ENCODE data around the gene NDUFB7. TPM values are rescaled to one million over a fixed set of nuclear protein-coding genes. Genes with fewer than 3 reads are reported as not detected.

NDUFB7 gene
- polyA plus RNA-seq, 1 experiment, result 97.3 TPM

- POLR2A ChIA-PET, result interaction anchor here (0.6 kb wide), 1 partner anchor 30 kb away, joined by 3 read pairs; no protein-coding TSS in a partner anchor
- Histone ChIP-seq H3K9me3 (ENCODE audit: control insufficient read depth, insufficient read depth, low read length) (no peaks in the 10 kb centered on the region; the same call in 1 of the 2 replicates), H3K4me3 (ENCODE audit: low read depth, low read length) (no peak overlapping the region), H3K27ac (ENCODE audit: low read depth, low read length) (no peak overlapping the region), H3K27me3 (ENCODE audit: control insufficient read depth, insufficient read depth, low read length) (no peaks in the 10 kb centered on the region)
- DNase-seq (ENCODE audit: low read depth, low spot score), result no peak
- no peak for TF ChIP-seq CTCF (IDR thresholded peaks at IDR 0.05; ENCODE audit: low read depth, low read length)
- CTCF ChIA-PET, result interaction anchor here (0.6 to 1.6 kb wide), 2 partner anchors 22 to 481 kb away, joined by 3 read pairs; no protein-coding TSS in a partner anchor
These were observed 21.6 kb downstream of the NDUFB7 start for GRCh38 chr19:14550201-14550754.

DNA sequence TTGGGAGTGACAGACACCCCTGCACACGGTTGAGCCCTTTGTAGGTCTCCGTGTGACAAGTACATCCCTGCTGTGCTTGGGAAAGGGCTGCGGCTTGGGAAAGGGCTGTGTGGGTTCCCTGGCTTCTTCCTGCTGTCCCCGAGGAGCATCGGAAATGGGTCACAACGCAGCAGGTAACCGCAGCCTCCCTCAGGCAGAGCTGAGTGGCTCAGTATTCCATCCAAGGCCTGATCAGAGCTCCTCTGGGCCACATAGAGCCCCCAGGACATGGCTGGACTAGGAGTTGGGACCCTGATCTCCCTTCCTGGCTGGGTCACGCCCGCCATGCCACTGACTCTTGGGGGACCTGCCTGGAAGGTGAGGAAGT lies 26.2 kb downstream of the NDUFB7 start:
- no peak for DNase-seq (ENCODE audit: low read depth, low spot score)
- H3K27me3 ChIP-seq (ENCODE audit: control insufficient read depth, insufficient read depth, low read length), result no peaks in the 10 kb centered on the region
- no peaks in the 10 kb centered on the region; the same call in 1 of the 2 replicates for H3K9me3 ChIP-seq (ENCODE audit: control insufficient read depth, insufficient read depth, low read length)
- no peak overlapping the region for H3K27ac ChIP-seq (ENCODE audit: low read depth, low read length)
- ChIA-PET POLR2A (interaction anchor here (0.9 kb wide), 1 partner anchor 11 kb away, joined by 4 read pairs; no protein-coding TSS in a partner anchor), CTCF (interaction anchor here (1.3 kb wide), 1 partner anchor 12 kb away, joined by 4 read pairs; no protein-coding TSS in a partner anchor)
- no peak overlapping the region for H3K4me3 ChIP-seq (ENCODE audit: low read depth, low read length)
- TF ChIP-seq CTCF (IDR thresholded peaks at IDR 0.05; ENCODE audit: low read depth, low read length), result no peak

DNA sequence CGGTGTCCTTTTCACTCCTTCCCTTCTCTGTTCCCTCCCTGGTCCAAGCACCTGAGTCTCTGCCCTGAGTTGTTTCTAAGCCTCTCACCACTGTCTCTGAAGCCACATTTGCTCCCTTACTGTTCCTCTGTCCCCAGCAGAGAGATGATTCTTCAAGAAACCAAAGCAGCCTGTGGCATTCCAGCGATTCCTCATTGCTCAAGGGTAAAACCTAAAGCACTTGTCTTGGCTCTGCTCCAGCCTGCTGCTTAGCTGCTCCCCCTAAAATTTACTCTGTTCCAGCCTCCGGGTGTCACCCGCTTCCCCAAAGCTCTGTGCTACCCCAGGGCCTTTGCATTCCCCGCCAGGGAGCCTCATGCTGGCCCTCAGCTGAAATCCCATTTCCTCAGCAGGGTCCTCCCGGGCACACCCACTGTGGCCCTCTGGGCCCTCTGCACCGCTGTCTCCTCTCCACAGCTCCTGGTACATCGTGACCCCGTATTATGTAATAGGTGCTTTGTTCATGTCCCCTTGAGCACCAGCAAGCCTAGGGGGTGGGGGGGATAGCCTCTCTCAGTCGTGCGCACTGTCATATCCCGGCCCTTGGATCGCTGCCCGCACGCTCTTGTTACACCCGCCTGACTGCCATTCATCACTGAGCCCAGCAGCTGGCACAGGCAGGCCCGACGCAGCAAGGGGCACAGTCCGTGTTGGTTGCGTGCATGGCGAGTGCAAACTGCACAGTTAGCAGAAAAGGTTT lies 26.7 kb downstream of the NDUFB7 start:
- Histone ChIP-seq H3K9me3 (ENCODE audit: control insufficient read depth, insufficient read depth, low read length) (no peaks in the 10 kb centered on the region; the same call in 1 of the 2 replicates), H3K4me3 (ENCODE audit: low read depth, low read length) (no peak overlapping the region), H3K27ac (ENCODE audit: low read depth, low read length) (no peak overlapping the region), H3K27me3 (ENCODE audit: control insufficient read depth, insufficient read depth, low read length) (no peaks in the 10 kb centered on the region)
- POLR2A ChIA-PET, result interaction anchor here (0.9 kb wide), 1 partner anchor 12 kb away, joined by 4 read pairs; no protein-coding TSS in a partner anchor
- DNase-seq (ENCODE audit: low read depth, low spot score), result no peak
- CTCF ChIA-PET, result interaction anchor here (1.3 kb wide), 1 partner anchor 12 kb away, joined by 4 read pairs; no protein-coding TSS in a partner anchor
- TF ChIP-seq CTCF (IDR thresholded peaks at IDR 0.05; ENCODE audit: low read depth, low read length), result no peak

DNA sequence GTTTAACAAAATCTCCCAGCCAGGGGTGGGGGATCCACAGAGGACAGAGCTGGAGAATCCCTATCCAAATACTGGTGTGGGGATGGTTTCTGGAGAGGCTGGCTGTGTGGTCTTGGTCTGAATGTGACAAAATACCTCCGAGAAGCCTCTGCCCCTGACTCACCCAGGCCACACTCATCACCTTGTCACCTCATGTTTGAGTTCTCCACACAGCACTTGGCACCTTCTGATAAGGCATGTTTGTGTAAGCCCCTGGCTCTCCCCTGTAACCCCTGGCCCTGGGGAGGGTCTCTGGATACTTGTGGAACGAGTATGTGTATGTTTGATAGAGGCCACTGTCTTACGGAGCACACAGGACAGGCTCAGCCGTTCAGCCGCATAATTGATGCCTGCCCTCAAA lies 27.8 kb downstream of the NDUFB7 start:
- no peak overlapping the region for H3K4me3 ChIP-seq (ENCODE audit: low read depth, low read length)
- POLR2A ChIA-PET, result no interaction called here
- no peaks in the 10 kb centered on the region; the same call in 1 of the 2 replicates for H3K9me3 ChIP-seq (ENCODE audit: control insufficient read depth, insufficient read depth, low read length)
- DNase-seq (ENCODE audit: low read depth, low spot score), result no peak
- no peak overlapping the region for H3K27ac ChIP-seq (ENCODE audit: low read depth, low read length)
- H3K27me3 ChIP-seq (ENCODE audit: control insufficient read depth, insufficient read depth, low read length), result no peaks in the 10 kb centered on the region
- no peak for TF ChIP-seq CTCF (IDR thresholded peaks at IDR 0.05; ENCODE audit: low read depth, low read length)
- CTCF ChIA-PET, result interaction anchor here (0.7 kb wide), 1 partner anchor 22 kb away, joined by 3 read pairs; no protein-coding TSS in a partner anchor

Measured in AG04450 (cell line).